Right renal cortex interstitium (tissue), 3 donors: ENCODE data around the gene DLG2. TPM values are rescaled to one million over a fixed set of nuclear protein-coding genes. Genes with fewer than 3 reads are reported as not detected.
"Not testable (repeated sequence)": the region's sequence is repeated elsewhere in the genome, so short reads cannot be mapped to it uniquely, and the experiment has no call there.

ENCODE experiments used
- DNase-seq, 3 donors: peaks; one replicate each; pipeline ENCODE4 v3.0.0-alpha.2; 2013; ENCODE audit warnings: low read depth in 3 of 3, low spot score in 2 of 3
- polyA plus RNA-seq, 3 donors: library from polyadenylated mRNA; unstranded; fragments of 120-200 nt; gene quantifications; one replicate each; pipeline ENCODE4 v1.2.1, GENCODE V29; 2013; ENCODE audit not compliant: insufficient read length in 3 of 3

The DLG2 gene
- polyA plus RNA-seq, 3 donors: 11.5 to 14.0 (median 13.3) TPM

- DNase-seq: no peak
Measured at GRCh38 chr11:85647078-85647477, 19.9 kb upstream of the DLG2 start.

GRCh38 chr11:85643191-85643614 lies 16.1 kb upstream of the DLG2 start:
- no peak for DNase-seq

GRCh38 chr11:85634747-85635146 lies 7.6 kb upstream of the DLG2 start:
- no peak for DNase-seq

- DNase-seq: no peak
Measured at GRCh38 chr11:85628771-85629341, 1.7 kb upstream of the DLG2 start.

- peak; percentile 91 to 95 (median 91) for DNase-seq
Measured at GRCh38 chr11:85627998-85628770, 1.0 kb upstream of the DLG2 start, which contains the start of gene TMEM126B. TMEM126B (plus strand) TSS chr11:85628593; CDS start chr11:85628608, 15 bp downstream.

- no peak for DNase-seq
Measured at GRCh38 chr11:85626496-85626895, 648 bp downstream of the DLG2 start.

GRCh38 chr11:85620256-85620655 lies 6.9 kb downstream of the DLG2 start:
- DNase-seq: no peak

- no peak for DNase-seq
Measured at GRCh38 chr11:85619499-85619898, 7.6 kb downstream of the DLG2 start.

- DNase-seq: not testable (repeated sequence)
Measured at GRCh38 chr11:85611643-85612042, 15.5 kb downstream of the DLG2 start.

GRCh38 chr11:85609286-85609685 lies 17.9 kb downstream of the DLG2 start:
- not testable (repeated sequence) for DNase-seq

- DNase-seq: not testable (repeated sequence)
Measured at GRCh38 chr11:85608621-85609020, 18.5 kb downstream of the DLG2 start.

- not testable (repeated sequence) for DNase-seq
Measured at GRCh38 chr11:85606237-85606636, 20.9 kb downstream of the DLG2 start.

GRCh38 chr11:85603220-85603619 lies 23.9 kb downstream of the DLG2 start:
- no peak for DNase-seq

GRCh38 chr11:85602526-85603213 lies 24.5 kb downstream of the DLG2 start:
- no peak for DNase-seq

GRCh38 chr11:85599083-85599482 lies 28.1 kb downstream of the DLG2 start:
- DNase-seq: no peak

GRCh38 chr11:85596886-85597285 lies 30.3 kb downstream of the DLG2 start:
- no peak for DNase-seq

GRCh38 chr11:85595285-85595884 lies 31.8 kb downstream of the DLG2 start:
- no peak for DNase-seq

GRCh38 chr11:85590848-85591483 lies 36.2 kb downstream of the DLG2 start:
- no peak for DNase-seq

- no peak for DNase-seq
Measured at GRCh38 chr11:85589373-85589772, 37.8 kb downstream of the DLG2 start.

GRCh38 chr11:85582111-85582510 lies 45.0 kb downstream of the DLG2 start:
- DNase-seq: no peak

GRCh38 chr11:85575388-85575787 lies 51.8 kb downstream of the DLG2 start:
- no peak for DNase-seq
